ENCODE results near the gene RTN4RL2.

GRCh38 chr11:57439786-57440185 lies 20.5 kb upstream of the RTN4RL2 start:
- no peak for TF ChIP-seq EZH2 (IDR thresholded peaks at IDR 0.05; ENCODE audit: borderline replicate concordance, low read depth, low read length, severe bottlenecking)
- TF ChIP-seq FOS (IDR thresholded peaks at IDR 0.05; ENCODE audit: borderline replicate concordance, insufficient read depth, low read length): no peak
- no peak for TF ChIP-seq POLR2AphosphoS5 (IDR thresholded peaks at IDR 0.05; ENCODE audit: insufficient read depth, low read depth, low read length)

All from endothelial cell of umbilical vein (primary cell).